ENCODE measurements around the gene YEATS2.

DNA sequence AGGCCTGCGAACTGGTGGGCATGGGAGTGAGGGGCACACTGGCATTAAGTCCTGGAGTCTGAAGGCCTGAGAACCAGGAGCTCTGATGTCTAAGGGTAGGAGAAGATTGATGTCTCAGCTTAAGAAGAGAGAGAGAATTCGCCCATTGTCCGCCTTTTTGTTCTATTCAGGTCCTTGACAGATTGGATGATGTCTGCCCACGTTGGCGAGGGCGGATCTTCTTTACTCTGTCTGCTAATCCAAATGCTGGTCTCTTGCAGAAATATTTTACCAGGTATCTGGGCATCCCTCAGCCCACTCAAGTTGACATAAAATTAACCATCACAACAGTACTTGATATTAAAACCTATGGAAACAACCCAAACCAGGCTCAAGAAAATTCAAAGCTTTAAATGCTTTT, 83.6 kb downstream of the YEATS2 start:
- TF ChIP-seq CTCF (IDR thresholded peaks at IDR 0.05) (no peak), POLR2A (IDR thresholded peaks at IDR 0.05; ENCODE audit: low read length) (no peak), PBX3 (IDR thresholded peaks at IDR 0.05) (no peak), RARB (CRISPR knock-in tag; IDR thresholded peaks at IDR 0.05) (no peak), CEBPB (IDR thresholded peaks at IDR 0.05) (no peak), E2F6 (IDR thresholded peaks at IDR 0.05; ENCODE audit: borderline replicate concordance, low read depth) (no peak), ZFP36 (IDR thresholded peaks at IDR 0.05; ENCODE audit: borderline replicate concordance, partially characterized antibody) (no peak), RAD21 (conservative IDR thresholded peaks at IDR 0.05 in 1 of 2, IDR thresholded peaks at IDR 0.05 in 1 of 2) (no peak), SMC3 (IDR thresholded peaks at IDR 0.05) (no peak), JUNB (IDR thresholded peaks at IDR 0.05) (no peak), HOXB13 (CRISPR knock-in tag; IDR thresholded peaks at IDR 0.05; ENCODE audit: low read depth) (no peak), CBX2 (IDR thresholded peaks at IDR 0.05; ENCODE audit: borderline replicate concordance, low read depth) (no peak)
- TF ChIP-seq, protein P1, sequence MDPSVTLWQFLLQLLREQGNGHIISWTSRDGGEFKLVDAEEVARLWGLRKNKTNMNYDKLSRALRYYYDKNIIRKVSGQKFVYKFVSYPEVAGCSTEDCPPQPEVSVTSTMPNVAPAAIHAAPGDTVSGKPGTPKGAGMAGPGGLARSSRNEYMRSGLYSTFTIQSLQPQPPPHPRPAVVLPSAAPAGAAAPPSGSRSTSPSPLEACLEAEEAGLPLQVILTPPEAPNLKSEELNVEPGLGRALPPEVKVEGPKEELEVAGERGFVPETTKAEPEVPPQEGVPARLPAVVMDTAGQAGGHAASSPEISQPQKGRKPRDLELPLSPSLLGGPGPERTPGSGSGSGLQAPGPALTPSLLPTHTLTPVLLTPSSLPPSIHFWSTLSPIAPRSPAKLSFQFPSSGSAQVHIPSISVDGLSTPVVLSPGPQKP (IDR thresholded peaks at IDR 0.05; ENCODE audit: low read depth, low read length), result no peak
- TF ChIP-seq, protein P2, sequence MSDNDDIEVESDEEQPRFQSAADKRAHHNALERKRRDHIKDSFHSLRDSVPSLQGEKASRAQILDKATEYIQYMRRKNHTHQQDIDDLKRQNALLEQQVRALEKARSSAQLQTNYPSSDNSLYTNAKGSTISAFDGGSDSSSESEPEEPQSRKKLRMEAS (IDR thresholded peaks at IDR 0.05), result no peak
